ENCODE results near the gene HTT.
A peak's percentile ranks its signal among the peaks of the same experiment; 100 is the strongest.

Gene HTT

DNA sequence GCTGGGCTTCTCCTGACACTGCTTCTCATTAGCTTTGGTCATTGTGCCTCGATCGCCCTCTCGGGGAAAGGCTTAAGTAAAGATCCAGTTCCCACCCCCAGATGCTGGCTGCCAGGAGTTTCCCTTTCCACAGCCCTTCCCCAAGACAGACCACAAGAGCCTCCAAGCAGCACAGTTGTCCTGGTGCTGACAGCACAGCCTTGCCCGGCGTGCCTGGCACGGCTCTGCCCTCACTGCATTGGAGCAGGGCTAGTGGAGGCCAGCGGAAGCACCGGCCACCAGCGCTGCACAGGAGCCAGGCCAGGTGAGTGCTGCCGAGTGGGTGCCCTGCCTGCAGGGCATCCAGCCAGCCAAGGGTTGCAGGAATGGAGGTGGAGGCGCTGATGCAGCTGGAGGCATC, 164.8 kb downstream of the HTT start:
- H3K79me1 ChIP-seq (ENCODE audit: low read depth, low read length): peaks cover 7% of the 10 kb centered on the region
- H3K4ac ChIP-seq (ENCODE audit: low read length): no peak overlapping the region
- no peak overlapping the region for H3K14ac ChIP-seq (ENCODE audit: low read length)
- H2BK12ac ChIP-seq (ENCODE audit: low read length): no peak overlapping the region
- H2BK120ac ChIP-seq (ENCODE audit: low read depth, low read length): no peak overlapping the region
- H3K23ac ChIP-seq (ENCODE audit: low read depth, low read length, poor library complexity): no peak overlapping the region
- WGBS, 2 donors (ENCODE audit: extremely low coverage in 2 of 2, insufficient read length in 2 of 2, insufficient replicate concordance in 1 of 2): no CpG with 5 or more reads among the region's 11 CpGs
- H3K36me3 ChIP-seq (replicated peaks in 1 of 2; ENCODE audit: control insufficient read depth in 2 of 2, insufficient read depth in 2 of 2, low read length in 2 of 2): peaks cover 54 to 92% of the 10 kb centered on the region in 2 donors
- H3K4me1 ChIP-seq (ENCODE audit: control insufficient read depth in 2 of 2, insufficient read depth in 1 of 2, low read depth in 1 of 2, low read length in 2 of 2): peaks cover 0 to 9% of the 10 kb centered on the region in 2 donors
- H3K4me3 ChIP-seq (ENCODE audit: low read length in 2 of 2): no peak overlapping the region
- DNase-seq (ENCODE audit: low spot score): no peak
- H3K18ac ChIP-seq (ENCODE audit: low read length): peak overlapping the region; percentile 5
- no peak overlapping the region for H3K4me2 ChIP-seq (ENCODE audit: insufficient read depth, low read length, poor library complexity, severe bottlenecking)
- H4K8ac ChIP-seq (ENCODE audit: low read depth, low read length): no peak overlapping the region
- no peak overlapping the region for H2AFZ ChIP-seq (ENCODE audit: low read length)
- H4K91ac ChIP-seq (ENCODE audit: low read depth, low read length, poor library complexity): no peak overlapping the region
- H3K27ac ChIP-seq (replicated peaks; ENCODE audit: low read length): no peak overlapping the region
- H3K9ac ChIP-seq (ENCODE audit: low read depth, low read length, poor library complexity): no peak overlapping the region
- H2AK5ac ChIP-seq (ENCODE audit: low read depth, low read length): peak overlapping the region; percentile 37
- H2BK15ac ChIP-seq (ENCODE audit: low read length): no peak overlapping the region
- no peaks in the 10 kb centered on the region for H3K27me3 ChIP-seq (ENCODE audit: control insufficient read depth in 3 of 3, insufficient read depth in 3 of 3, low read depth in 1 of 3, low read length in 3 of 3)
- H2BK5ac ChIP-seq (ENCODE audit: low read length): no peak overlapping the region
- no peaks in the 10 kb centered on the region for H3K9me3 ChIP-seq (replicated peaks in 1 of 2; ENCODE audit: control insufficient read depth in 2 of 2, insufficient read depth in 1 of 2, low read depth in 1 of 2, low read length in 2 of 2)

DNA sequence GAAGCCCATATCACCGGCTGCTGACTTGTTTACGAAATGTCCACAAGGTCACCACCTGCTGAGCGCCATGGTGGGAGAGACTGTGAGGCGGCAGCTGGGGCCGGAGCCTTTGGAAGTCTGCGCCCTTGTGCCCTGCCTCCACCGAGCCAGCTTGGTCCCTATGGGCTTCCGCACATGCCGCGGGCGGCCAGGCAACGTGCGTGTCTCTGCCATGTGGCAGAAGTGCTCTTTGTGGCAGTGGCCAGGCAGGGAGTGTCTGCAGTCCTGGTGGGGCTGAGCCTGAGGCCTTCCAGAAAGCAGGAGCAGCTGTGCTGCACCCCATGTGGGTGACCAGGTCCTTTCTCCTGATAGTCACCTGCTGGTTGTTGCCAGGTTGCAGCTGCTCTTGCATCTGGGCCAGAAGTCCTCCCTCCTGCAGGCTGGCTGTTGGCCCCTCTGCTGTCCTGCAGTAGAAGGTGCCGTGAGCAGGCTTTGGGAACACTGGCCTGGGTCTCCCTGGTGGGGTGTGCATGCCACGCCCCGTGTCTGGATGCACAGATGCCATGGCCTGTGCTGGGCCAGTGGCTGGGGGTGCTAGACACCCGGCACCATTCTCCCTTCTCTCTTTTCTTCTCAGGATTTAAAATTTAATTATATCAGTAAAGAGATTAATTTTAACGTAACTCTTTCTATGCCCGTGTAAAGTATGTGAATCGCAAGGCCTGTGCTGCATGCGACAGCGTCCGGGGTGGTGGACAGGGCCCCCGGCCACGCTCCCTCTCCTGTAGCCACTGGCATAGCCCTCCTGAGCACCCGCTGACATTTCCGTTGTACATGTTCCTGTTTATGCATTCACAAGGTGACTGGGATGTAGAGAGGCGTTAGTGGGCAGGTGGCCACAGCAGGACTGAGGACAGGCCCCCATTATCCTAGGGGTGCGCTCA, 165.8 kb downstream of the HTT start:
- Histone ChIP-seq H3K14ac (ENCODE audit: low read length) (peak overlapping the region; percentile 71), H2BK15ac (ENCODE audit: low read length) (no peak overlapping the region), H2BK5ac (ENCODE audit: low read length) (peak overlapping the region; percentile 66), H3K27me3 (ENCODE audit: control insufficient read depth in 3 of 3, insufficient read depth in 3 of 3, low read depth in 1 of 3, low read length in 3 of 3) (no peaks in the 10 kb centered on the region), H3K79me1 (ENCODE audit: low read depth, low read length) (peaks cover 5% of the 10 kb centered on the region), H3K4me2 (ENCODE audit: insufficient read depth, low read length, poor library complexity, severe bottlenecking) (no peak overlapping the region), H2BK120ac (ENCODE audit: low read depth, low read length) (no peak overlapping the region), H2BK12ac (ENCODE audit: low read length) (no peak overlapping the region), H3K4me1 (ENCODE audit: control insufficient read depth in 2 of 2, insufficient read depth in 1 of 2, low read depth in 1 of 2, low read length in 2 of 2) (peaks cover 0 to 9% of the 10 kb centered on the region in 2 donors), H2AFZ (ENCODE audit: low read length) (no peak overlapping the region), H2AK5ac (ENCODE audit: low read depth, low read length) (no peak overlapping the region), H3K18ac (ENCODE audit: low read length) (no peak overlapping the region), H3K36me3 (replicated peaks in 1 of 2; ENCODE audit: control insufficient read depth in 2 of 2, insufficient read depth in 2 of 2, low read length in 2 of 2) (peaks cover 47 to 83% of the 10 kb centered on the region in 2 donors), H3K4ac (ENCODE audit: low read length) (no peak overlapping the region), H3K4me3 (ENCODE audit: low read length in 2 of 2) (no peak overlapping the region), H3K27ac (replicated peaks; ENCODE audit: low read length) (no peak overlapping the region), H3K9ac (ENCODE audit: low read depth, low read length, poor library complexity) (peak overlapping the region; percentile 77), H3K9me3 (replicated peaks in 1 of 2; ENCODE audit: control insufficient read depth in 2 of 2, insufficient read depth in 1 of 2, low read depth in 1 of 2, low read length in 2 of 2) (no peaks in the 10 kb centered on the region), H3K23ac (ENCODE audit: low read depth, low read length, poor library complexity) (peak overlapping the region; percentile 8), H4K91ac (ENCODE audit: low read depth, low read length, poor library complexity) (no peak overlapping the region), H4K8ac (ENCODE audit: low read depth, low read length) (peak overlapping the region; percentile 4)
- no CpG with 5 or more reads among the region's 29 CpGs for WGBS, 2 donors (ENCODE audit: extremely low coverage in 2 of 2, insufficient read length in 2 of 2, insufficient replicate concordance in 1 of 2)
- DNase-seq (ENCODE audit: low spot score): no peak

DNA sequence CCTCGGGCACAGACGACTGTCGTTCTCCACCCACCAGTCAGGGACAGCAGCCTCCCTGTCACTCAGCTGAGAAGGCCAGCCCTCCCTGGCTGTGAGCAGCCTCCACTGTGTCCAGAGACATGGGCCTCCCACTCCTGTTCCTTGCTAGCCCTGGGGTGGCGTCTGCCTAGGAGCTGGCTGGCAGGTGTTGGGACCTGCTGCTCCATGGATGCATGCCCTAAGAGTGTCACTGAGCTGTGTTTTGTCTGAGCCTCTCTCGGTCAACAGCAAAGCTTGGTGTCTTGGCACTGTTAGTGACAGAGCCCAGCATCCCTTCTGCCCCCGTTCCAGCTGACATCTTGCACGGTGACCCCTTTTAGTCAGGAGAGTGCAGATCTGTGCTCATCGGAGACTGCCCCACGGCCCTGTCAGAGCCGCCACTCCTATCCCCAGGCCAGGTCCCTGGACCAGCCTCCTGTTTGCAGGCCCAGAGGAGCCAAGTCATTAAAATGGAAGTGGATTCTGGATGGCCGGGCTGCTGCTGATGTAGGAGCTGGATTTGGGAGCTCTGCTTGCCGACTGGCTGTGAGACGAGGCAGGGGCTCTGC, 166.5 kb downstream of the HTT start:
- Histone ChIP-seq H3K79me1 (ENCODE audit: low read depth, low read length) (peaks cover 5% of the 10 kb centered on the region), H3K36me3 (replicated peaks in 1 of 2; ENCODE audit: control insufficient read depth in 2 of 2, insufficient read depth in 2 of 2, low read length in 2 of 2) (peaks cover 40 to 75% of the 10 kb centered on the region in 2 donors), H2BK12ac (ENCODE audit: low read length) (no peak overlapping the region), H3K4me2 (ENCODE audit: insufficient read depth, low read length, poor library complexity, severe bottlenecking) (no peak overlapping the region), H3K27ac (replicated peaks; ENCODE audit: low read length) (no peak overlapping the region), H3K4me1 (ENCODE audit: control insufficient read depth in 2 of 2, insufficient read depth in 1 of 2, low read depth in 1 of 2, low read length in 2 of 2) (peaks cover 0 to 9% of the 10 kb centered on the region in 2 donors), H3K14ac (ENCODE audit: low read length) (peak overlapping the region; percentile 71), H2BK15ac (ENCODE audit: low read length) (no peak overlapping the region), H2AFZ (ENCODE audit: low read length) (no peak overlapping the region), H3K4me3 (ENCODE audit: low read length in 2 of 2) (no peak overlapping the region), H4K91ac (ENCODE audit: low read depth, low read length, poor library complexity) (no peak overlapping the region), H3K18ac (ENCODE audit: low read length) (no peak overlapping the region), H3K4ac (ENCODE audit: low read length) (no peak overlapping the region), H3K23ac (ENCODE audit: low read depth, low read length, poor library complexity) (peak overlapping the region; percentile 8), H3K9ac (ENCODE audit: low read depth, low read length, poor library complexity) (peak overlapping the region; percentile 21), H3K9me3 (replicated peaks in 1 of 2; ENCODE audit: control insufficient read depth in 2 of 2, insufficient read depth in 1 of 2, low read depth in 1 of 2, low read length in 2 of 2) (no peaks in the 10 kb centered on the region), H3K27me3 (ENCODE audit: control insufficient read depth in 3 of 3, insufficient read depth in 3 of 3, low read depth in 1 of 3, low read length in 3 of 3) (no peaks in the 10 kb centered on the region), H2BK5ac (ENCODE audit: low read length) (no peak overlapping the region), H2AK5ac (ENCODE audit: low read depth, low read length) (no peak overlapping the region), H2BK120ac (ENCODE audit: low read depth, low read length) (no peak overlapping the region), H4K8ac (ENCODE audit: low read depth, low read length) (peak overlapping the region; percentile 4)
- WGBS, 2 donors (ENCODE audit: extremely low coverage in 2 of 2, insufficient read length in 2 of 2, insufficient replicate concordance in 1 of 2): no CpG with 5 or more reads among the region's 13 CpGs
- DNase-seq (ENCODE audit: low spot score): no peak

DNA sequence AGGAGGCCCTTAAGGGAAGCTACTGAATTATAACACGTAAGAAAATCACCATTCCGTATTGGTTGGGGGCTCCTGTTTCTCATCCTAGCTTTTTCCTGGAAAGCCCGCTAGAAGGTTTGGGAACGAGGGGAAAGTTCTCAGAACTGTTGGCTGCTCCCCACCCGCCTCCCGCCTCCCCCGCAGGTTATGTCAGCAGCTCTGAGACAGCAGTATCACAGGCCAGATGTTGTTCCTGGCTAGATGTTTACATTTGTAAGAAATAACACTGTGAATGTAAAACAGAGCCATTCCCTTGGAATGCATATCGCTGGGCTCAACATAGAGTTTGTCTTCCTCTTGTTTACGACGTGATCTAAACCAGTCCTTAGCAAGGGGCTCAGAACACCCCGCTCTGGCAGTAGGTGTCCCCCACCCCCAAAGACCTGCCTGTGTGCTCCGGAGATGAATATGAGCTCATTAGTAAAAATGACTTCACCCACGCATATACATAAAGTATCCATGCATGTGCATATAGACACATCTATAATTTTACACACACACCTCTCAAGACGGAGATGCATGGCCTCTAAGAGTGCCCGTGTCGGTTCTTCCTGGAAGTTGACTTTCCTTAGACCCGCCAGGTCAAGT, 167.5 kb downstream of the HTT start:
- Histone ChIP-seq H2AK5ac (ENCODE audit: low read depth, low read length) (no peak overlapping the region), H3K14ac (ENCODE audit: low read length) (no peak overlapping the region), H4K91ac (ENCODE audit: low read depth, low read length, poor library complexity) (no peak overlapping the region), H2BK5ac (ENCODE audit: low read length) (no peak overlapping the region), H2AFZ (ENCODE audit: low read length) (no peak overlapping the region), H3K4me3 (ENCODE audit: low read length in 2 of 2) (no peak overlapping the region), H3K27me3 (ENCODE audit: control insufficient read depth in 3 of 3, insufficient read depth in 3 of 3, low read depth in 1 of 3, low read length in 3 of 3) (no peaks in the 10 kb centered on the region), H3K27ac (replicated peaks; ENCODE audit: low read length) (no peak overlapping the region), H3K9ac (ENCODE audit: low read depth, low read length, poor library complexity) (no peak overlapping the region), H3K4ac (ENCODE audit: low read length) (no peak overlapping the region), H4K8ac (ENCODE audit: low read depth, low read length) (no peak overlapping the region), H2BK120ac (ENCODE audit: low read depth, low read length) (no peak overlapping the region), H3K4me1 (ENCODE audit: control insufficient read depth in 2 of 2, insufficient read depth in 1 of 2, low read depth in 1 of 2, low read length in 2 of 2) (peaks cover 0 to 9% of the 10 kb centered on the region in 2 donors), H3K4me2 (ENCODE audit: insufficient read depth, low read length, poor library complexity, severe bottlenecking) (no peak overlapping the region), H3K18ac (ENCODE audit: low read length) (no peak overlapping the region), H3K23ac (ENCODE audit: low read depth, low read length, poor library complexity) (no peak overlapping the region), H3K36me3 (replicated peaks in 1 of 2; ENCODE audit: control insufficient read depth in 2 of 2, insufficient read depth in 2 of 2, low read length in 2 of 2) (peaks cover 33 to 66% of the 10 kb centered on the region in 2 donors), H3K79me1 (ENCODE audit: low read depth, low read length) (peaks cover 4% of the 10 kb centered on the region), H2BK12ac (ENCODE audit: low read length) (no peak overlapping the region), H3K9me3 (replicated peaks in 1 of 2; ENCODE audit: control insufficient read depth in 2 of 2, insufficient read depth in 1 of 2, low read depth in 1 of 2, low read length in 2 of 2) (no peaks in the 10 kb centered on the region), H2BK15ac (ENCODE audit: low read length) (no peak overlapping the region)
- no peak for DNase-seq (ENCODE audit: low spot score)
- no CpG with 5 or more reads among the region's 17 CpGs for WGBS, 2 donors (ENCODE audit: extremely low coverage in 2 of 2, insufficient read length in 2 of 2, insufficient replicate concordance in 1 of 2)
